KMS-11 (cell line): Measurements from ENCODE around the gene DAPP1.

Experiments used
- H2AFZ ChIP-seq: fragments of 200-600 bp; sonication (generic); 2 replicates; pipeline ENCODE4 v1.6.1; 2016; ENCODE audit warnings: antibody characterized with exemption, mixed run types, low read depth
- H3K27ac ChIP-seq: fragments of 200-600 bp; sonication (generic); 2 replicates; pipeline ENCODE4 v1.6.1; 2016; ENCODE audit warnings: mild to moderate bottlenecking, mixed run types
- H3K27me3 ChIP-seq: fragments of 200-600 bp; sonication (generic); 2 replicates; pipeline ENCODE4 v1.6.1; 2017; ENCODE audit warnings: mild to moderate bottlenecking, low read depth, mixed run types, moderate library complexity; ENCODE audit not compliant: insufficient read depth
- H3K36me3 ChIP-seq: fragments of 200-600 bp; sonication (generic); 2 replicates; pipeline ENCODE4 v1.6.1; 2017; ENCODE audit warnings: mild to moderate bottlenecking, mixed run types; ENCODE audit not compliant: insufficient read depth
- H3K4me1 ChIP-seq: fragments of 200-600 bp; sonication (generic); 2 replicates; pipeline ENCODE4 v1.6.1; 2016; ENCODE audit warnings: mild to moderate bottlenecking, low read depth, mixed run types; ENCODE audit not compliant: poor library complexity, severe bottlenecking
- H3K4me2 ChIP-seq: fragments of 200-600 bp; sonication (generic); 2 replicates; pipeline ENCODE4 v1.7.0; 2016; ENCODE audit warnings: mild to moderate bottlenecking, mixed run types
- H3K4me3 ChIP-seq: fragments of 200-600 bp; sonication (generic); IDR thresholded peaks from 2 replicates; pipeline ENCODE4 v1.6.1; 2017; ENCODE audit warnings: low read depth, low read length, mixed read lengths; ENCODE audit not compliant: insufficient read depth
- H3K79me2 ChIP-seq: fragments of 200-600 bp; sonication (generic); 2 replicates; pipeline ENCODE4 v1.6.1; 2016; ENCODE audit warnings: low read depth, mixed run types; ENCODE audit not compliant: insufficient read depth
- H3K9ac ChIP-seq: fragments of 200-600 bp; sonication (generic); 2 replicates; pipeline ENCODE4 v1.6.1; 2016; ENCODE audit warnings: mild to moderate bottlenecking, mixed run types
- H4K20me1 ChIP-seq: fragments of 200-600 bp; sonication (generic); 2 replicates; pipeline ENCODE4 v1.6.1; 2016; ENCODE audit warnings: mild to moderate bottlenecking, mixed run types; ENCODE audit not compliant: insufficient read depth
- TF ChIP-seq, protein P1 (sequence below): fragments of 200-600 bp; sonication (generic); conservative IDR thresholded peaks from 2 replicates; pipeline ENCODE4 v1.6.1; 2017; ENCODE audit warnings: low read depth, mild to moderate bottlenecking, antibody characterized with exemption, low read length, moderate library complexity, mixed read lengths

The DAPP1 gene

DNA sequence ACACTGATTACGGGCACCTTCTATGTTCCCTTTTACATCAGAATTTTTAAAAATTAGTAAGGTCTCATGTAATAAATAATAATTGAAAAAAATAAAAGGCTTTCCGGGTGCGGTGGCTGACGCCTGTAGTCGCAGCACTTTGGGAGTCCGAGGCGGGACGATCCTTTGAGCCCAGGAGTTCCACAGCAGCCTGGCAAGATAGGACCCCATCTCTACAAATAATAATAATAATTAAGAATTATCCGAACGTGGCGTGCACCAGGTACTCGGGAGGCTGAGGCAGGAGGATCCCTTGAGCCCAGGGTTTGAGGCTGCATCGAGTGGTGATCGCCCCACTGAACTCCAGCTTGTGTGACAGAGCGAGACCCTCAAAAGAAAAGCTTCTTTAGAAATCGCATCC lies 78.4 kb downstream of the DAPP1 start:
- TF ChIP-seq, protein P1, sequence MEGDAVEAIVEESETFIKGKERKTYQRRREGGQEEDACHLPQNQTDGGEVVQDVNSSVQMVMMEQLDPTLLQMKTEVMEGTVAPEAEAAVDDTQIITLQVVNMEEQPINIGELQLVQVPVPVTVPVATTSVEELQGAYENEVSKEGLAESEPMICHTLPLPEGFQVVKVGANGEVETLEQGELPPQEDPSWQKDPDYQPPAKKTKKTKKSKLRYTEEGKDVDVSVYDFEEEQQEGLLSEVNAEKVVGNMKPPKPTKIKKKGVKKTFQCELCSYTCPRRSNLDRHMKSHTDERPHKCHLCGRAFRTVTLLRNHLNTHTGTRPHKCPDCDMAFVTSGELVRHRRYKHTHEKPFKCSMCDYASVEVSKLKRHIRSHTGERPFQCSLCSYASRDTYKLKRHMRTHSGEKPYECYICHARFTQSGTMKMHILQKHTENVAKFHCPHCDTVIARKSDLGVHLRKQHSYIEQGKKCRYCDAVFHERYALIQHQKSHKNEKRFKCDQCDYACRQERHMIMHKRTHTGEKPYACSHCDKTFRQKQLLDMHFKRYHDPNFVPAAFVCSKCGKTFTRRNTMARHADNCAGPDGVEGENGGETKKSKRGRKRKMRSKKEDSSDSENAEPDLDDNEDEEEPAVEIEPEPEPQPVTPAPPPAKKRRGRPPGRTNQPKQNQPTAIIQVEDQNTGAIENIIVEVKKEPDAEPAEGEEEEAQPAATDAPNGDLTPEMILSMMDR = no peak
- Histone ChIP-seq H2AFZ (peak overlapping the region; percentile 84), H3K4me3 (no peak overlapping the region), H3K4me2 (peak overlapping the region; percentile 96), H4K20me1 (no peaks in the 10 kb centered on the region; the same call in 1 of the 2 replicates), H3K27me3 (no peaks in the 10 kb centered on the region), H3K36me3 (no peaks in the 10 kb centered on the region), H3K79me2 (peaks cover 40% of the 10 kb centered on the region), H3K9ac (no peak overlapping the region), H3K4me1 (peaks cover 28% of the 10 kb centered on the region), H3K27ac (peak overlapping the region; percentile 35)

GRCh38 chr4:99915449-99915848 lies 98.8 kb downstream of the DAPP1 start:
- Histone ChIP-seq H3K27ac (no peak overlapping the region), H3K4me3 (no peak overlapping the region), H3K4me1 (no peaks in the 10 kb centered on the region), H3K79me2 (no peaks in the 10 kb centered on the region), H4K20me1 (no peaks in the 10 kb centered on the region), H3K36me3 (no peaks in the 10 kb centered on the region; the same call in 1 of the 2 replicates), H3K27me3 (no peaks in the 10 kb centered on the region), H2AFZ (no peak overlapping the region), H3K9ac (no peak overlapping the region), H3K4me2 (no peak overlapping the region)
- TF ChIP-seq, protein P1 = no peak

- TF ChIP-seq, protein P1 = no peak
- no peak overlapping the region for H3K4me3 ChIP-seq
- no peaks in the 10 kb centered on the region; the same call in 1 of the 2 replicates for H3K36me3 ChIP-seq
- H3K4me2 ChIP-seq = no peak overlapping the region
- H4K20me1 ChIP-seq = no peaks in the 10 kb centered on the region
- no peak overlapping the region for H2AFZ ChIP-seq
- no peaks in the 10 kb centered on the region for H3K79me2 ChIP-seq
- no peak overlapping the region for H3K27ac ChIP-seq
- H3K4me1 ChIP-seq = no peaks in the 10 kb centered on the region
- H3K27me3 ChIP-seq = no peaks in the 10 kb centered on the region
- H3K9ac ChIP-seq = no peak overlapping the region
Observed at GRCh38 chr4:99917575-99917974, 100.9 kb downstream of the DAPP1 start.

DNA sequence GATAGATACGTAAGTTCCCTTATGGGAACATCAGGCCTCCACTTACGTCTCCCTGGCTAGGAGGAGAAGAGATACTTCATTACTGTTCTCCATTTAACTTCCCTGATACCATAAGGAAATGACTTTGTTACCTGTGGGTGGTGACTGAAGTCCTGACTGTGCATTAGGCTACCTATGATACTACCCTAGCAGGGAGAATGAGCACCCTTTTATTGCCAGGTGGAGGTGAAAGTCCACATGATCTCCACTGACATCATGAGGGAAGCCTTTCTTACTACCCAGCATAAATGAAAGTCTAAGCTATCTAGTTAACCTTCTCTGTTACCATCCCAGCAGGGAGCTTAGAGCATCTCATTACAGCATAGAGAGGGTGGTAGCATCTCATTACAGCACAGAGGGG lies 102.0 kb downstream of the DAPP1 start:
- Histone ChIP-seq H3K27me3 (no peaks in the 10 kb centered on the region), H2AFZ (no peak overlapping the region), H3K36me3 (no peaks in the 10 kb centered on the region; the same call in 1 of the 2 replicates), H3K27ac (no peak overlapping the region), H3K79me2 (no peaks in the 10 kb centered on the region), H4K20me1 (no peaks in the 10 kb centered on the region), H3K9ac (no peak overlapping the region), H3K4me3 (no peak overlapping the region), H3K4me1 (no peaks in the 10 kb centered on the region), H3K4me2 (no peak overlapping the region)
- TF ChIP-seq, protein P1 = no peak
